Osteocyte (in vitro differentiated cells): ENCODE results near the gene EPS15. TPM values are rescaled to one million over a fixed set of nuclear protein-coding genes. Genes with fewer than 3 reads are reported as not detected.
A peak's percentile ranks its signal among the peaks of the same experiment; 100 is the strongest.

Experiments
- DNase-seq: peaks from one replicate; pipeline ENCODE4 v3.0.0; 2021; ENCODE audit warnings: mixed read lengths; ENCODE audit not compliant: unreplicated experiment; ENCODE audit errors: extremely low spot score
- H3K27ac Mint-ChIP-seq: one replicate; pipeline ENCODE4 v1.8.0; 2021; ENCODE audit warnings: mild to moderate bottlenecking, mixed read lengths; ENCODE audit not compliant: unreplicated experiment
- H3K27me3 Mint-ChIP-seq: one replicate; pipeline ENCODE4 v1.8.0; 2021; ENCODE audit warnings: mixed read lengths; ENCODE audit not compliant: unreplicated experiment
- H3K36me3 Mint-ChIP-seq: one replicate; pipeline ENCODE4 v1.8.0; 2021; ENCODE audit warnings: mixed read lengths; ENCODE audit not compliant: unreplicated experiment
- H3K4me1 Mint-ChIP-seq: one replicate; pipeline ENCODE4 v1.8.0; 2021; ENCODE audit warnings: mixed read lengths; ENCODE audit not compliant: unreplicated experiment
- H3K4me3 Mint-ChIP-seq: one replicate; pipeline ENCODE4 v1.8.0; 2021; ENCODE audit warnings: mild to moderate bottlenecking, moderate library complexity, mixed read lengths; ENCODE audit not compliant: unreplicated experiment
- H3K9me3 Mint-ChIP-seq: one replicate; pipeline ENCODE4 v1.8.0; 2021; ENCODE audit warnings: mixed read lengths; ENCODE audit not compliant: unreplicated experiment
- total RNA-seq: library from RNA; stranded (reverse); gene quantifications from 2 replicates; pipeline ENCODE4 v1.2.1, GENCODE V29; 2021
- TF ChIP-seq, protein P1 (sequence below): fragments of 200-600 bp; sonication (generic); IDR thresholded peaks from 2 replicates; pipeline ENCODE4 v1.5.0; 2021; ENCODE audit warnings: antibody characterized with exemption, mild to moderate bottlenecking, moderate library complexity

Gene EPS15
- total RNA-seq, 1 donor from 2014 or later, result 62.4 TPM

DNA sequence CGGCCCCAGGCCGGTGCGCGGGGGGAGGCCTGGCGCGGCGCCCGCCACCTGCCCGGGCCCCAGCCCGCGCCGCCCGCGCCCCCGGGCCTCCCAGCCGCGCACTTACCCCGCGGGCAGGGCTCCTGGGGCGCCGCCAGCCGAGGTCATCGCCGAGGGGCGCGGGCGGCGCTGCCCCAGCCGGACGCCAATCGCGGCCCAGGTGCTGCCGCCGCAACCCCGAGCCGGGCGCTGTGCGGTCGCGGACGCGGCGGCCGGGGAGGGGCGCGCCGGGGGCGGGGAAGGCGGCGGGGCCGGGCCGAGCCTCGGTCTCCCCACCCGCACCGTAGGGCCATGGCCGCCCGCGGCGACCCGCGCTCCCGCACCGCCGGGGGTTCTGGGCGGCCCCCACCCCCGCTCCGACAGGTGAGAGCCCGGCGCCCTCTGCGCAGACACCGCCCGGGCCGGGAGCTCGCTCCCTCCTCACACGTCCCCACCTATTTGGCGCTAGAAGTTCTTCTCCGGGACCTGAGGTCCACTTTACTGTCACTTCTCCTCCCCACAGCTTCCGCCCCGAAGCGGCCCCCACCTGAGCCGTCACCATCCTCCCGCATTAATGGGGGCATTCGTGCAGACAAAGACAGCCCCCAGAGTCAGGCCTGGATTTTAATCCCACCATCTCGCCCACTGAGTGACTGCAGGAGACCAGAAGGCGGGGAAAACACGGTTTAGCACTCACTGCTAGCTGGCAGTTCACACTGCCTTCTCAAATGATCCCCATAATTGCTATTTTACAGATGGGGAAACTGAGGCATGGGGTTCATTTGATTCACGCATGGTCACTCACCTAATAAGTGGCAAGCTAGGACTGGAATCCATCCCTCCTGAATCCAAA is 188.5 kb downstream of the EPS15 start, which contains the start of gene TTC39A:
Gene TTC39A (minus strand): TSS at position 232 of the 871 bp plus-strand sequence. CDS start 85 bp downstream, at position 147.
- Mint-ChIP-seq H3K4me3 (peak within 1 kb of the TSS; percentile 77), H3K36me3 (no peaks in the 10 kb centered on the region), H3K9me3 (no peaks in the 10 kb centered on the region), H3K4me1 (peaks cover 21% of the 10 kb centered on the region), H3K27me3 (no peaks in the 10 kb centered on the region), H3K27ac (peak within 1 kb of the TSS; percentile 78)
- TF ChIP-seq, protein P1, sequence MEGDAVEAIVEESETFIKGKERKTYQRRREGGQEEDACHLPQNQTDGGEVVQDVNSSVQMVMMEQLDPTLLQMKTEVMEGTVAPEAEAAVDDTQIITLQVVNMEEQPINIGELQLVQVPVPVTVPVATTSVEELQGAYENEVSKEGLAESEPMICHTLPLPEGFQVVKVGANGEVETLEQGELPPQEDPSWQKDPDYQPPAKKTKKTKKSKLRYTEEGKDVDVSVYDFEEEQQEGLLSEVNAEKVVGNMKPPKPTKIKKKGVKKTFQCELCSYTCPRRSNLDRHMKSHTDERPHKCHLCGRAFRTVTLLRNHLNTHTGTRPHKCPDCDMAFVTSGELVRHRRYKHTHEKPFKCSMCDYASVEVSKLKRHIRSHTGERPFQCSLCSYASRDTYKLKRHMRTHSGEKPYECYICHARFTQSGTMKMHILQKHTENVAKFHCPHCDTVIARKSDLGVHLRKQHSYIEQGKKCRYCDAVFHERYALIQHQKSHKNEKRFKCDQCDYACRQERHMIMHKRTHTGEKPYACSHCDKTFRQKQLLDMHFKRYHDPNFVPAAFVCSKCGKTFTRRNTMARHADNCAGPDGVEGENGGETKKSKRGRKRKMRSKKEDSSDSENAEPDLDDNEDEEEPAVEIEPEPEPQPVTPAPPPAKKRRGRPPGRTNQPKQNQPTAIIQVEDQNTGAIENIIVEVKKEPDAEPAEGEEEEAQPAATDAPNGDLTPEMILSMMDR, result no peak
- DNase-seq, result no peak

DNA sequence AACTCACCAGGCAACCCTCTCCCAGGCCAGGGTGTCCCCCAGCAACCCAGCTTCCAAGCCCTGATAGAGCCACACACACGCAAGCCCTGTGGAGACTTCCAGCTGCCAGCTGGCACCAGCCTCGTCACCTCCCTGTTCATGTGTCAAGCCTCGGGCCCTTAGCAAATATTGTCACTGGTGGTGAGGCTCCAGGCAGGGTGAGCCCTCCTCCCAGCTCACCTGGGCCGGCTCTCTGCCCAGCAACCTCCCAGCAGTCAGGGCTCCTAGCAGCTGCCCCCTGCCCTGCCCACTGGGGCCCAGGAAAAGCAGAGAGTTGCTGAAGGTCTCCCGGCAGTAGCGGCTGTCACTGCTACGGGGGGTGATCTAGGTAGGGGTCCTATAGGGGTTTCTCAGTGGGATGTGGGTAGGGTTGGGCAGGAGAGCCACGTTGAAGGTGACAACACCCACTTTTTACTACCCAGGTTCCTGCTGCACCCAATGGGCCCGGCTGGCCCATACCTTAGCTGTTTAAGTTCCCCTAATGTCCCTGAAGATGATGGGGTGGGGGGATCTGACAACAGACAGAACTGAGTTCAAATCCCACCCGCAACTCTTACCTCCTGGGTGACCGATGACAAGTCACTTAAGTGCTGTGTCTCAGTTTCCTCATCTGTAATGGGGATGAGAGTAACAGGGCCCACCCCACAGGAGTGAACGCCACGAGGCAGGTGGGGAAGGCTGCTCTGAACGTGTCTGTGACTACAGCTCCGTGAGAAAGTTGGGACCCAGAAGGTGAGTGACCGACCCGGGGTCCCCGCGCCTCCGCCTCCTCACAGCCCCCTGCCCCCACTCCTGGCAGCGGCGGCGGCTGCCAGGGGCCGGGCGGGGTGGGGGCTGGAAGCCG is 189.4 kb downstream of the EPS15 start:
- peaks cover 21% of the 10 kb centered on the region for H3K4me1 Mint-ChIP-seq
- DNase-seq, result no peak
- H3K27me3 Mint-ChIP-seq, result no peaks in the 10 kb centered on the region
- no peak overlapping the region for H3K27ac Mint-ChIP-seq
- TF ChIP-seq, protein P1, result no peak
- peak overlapping the region; percentile 55 for H3K4me3 Mint-ChIP-seq
- H3K9me3 Mint-ChIP-seq, result no peaks in the 10 kb centered on the region
- no peaks in the 10 kb centered on the region for H3K36me3 Mint-ChIP-seq

DNA sequence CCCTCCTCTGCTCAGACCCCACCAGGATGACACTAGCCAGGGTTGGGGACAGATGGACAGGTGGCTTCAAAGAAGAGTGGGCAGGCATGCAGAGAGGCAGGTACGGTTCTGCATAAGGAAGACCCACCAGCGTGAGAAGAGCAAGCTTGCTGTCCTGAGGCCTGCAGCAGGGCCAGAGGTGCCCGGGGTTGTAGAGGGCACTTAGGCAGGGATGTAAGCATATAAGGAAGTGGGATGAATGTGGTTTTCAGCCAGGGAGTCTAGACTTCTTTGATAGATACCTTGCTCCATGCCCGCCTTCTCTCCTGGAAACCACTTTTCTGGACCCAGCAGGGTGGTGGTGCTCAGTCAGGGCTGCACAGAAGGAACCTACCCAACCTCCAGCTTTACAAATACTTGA is 190.1 kb downstream of the EPS15 start:
- TF ChIP-seq, protein P1, result no peak
- no peak overlapping the region for H3K4me3 Mint-ChIP-seq
- no peaks in the 10 kb centered on the region for H3K9me3 Mint-ChIP-seq
- H3K27ac Mint-ChIP-seq, result no peak overlapping the region
- H3K27me3 Mint-ChIP-seq, result no peaks in the 10 kb centered on the region
- no peak for DNase-seq
- H3K36me3 Mint-ChIP-seq, result no peaks in the 10 kb centered on the region
- peaks cover 28% of the 10 kb centered on the region for H3K4me1 Mint-ChIP-seq

DNA sequence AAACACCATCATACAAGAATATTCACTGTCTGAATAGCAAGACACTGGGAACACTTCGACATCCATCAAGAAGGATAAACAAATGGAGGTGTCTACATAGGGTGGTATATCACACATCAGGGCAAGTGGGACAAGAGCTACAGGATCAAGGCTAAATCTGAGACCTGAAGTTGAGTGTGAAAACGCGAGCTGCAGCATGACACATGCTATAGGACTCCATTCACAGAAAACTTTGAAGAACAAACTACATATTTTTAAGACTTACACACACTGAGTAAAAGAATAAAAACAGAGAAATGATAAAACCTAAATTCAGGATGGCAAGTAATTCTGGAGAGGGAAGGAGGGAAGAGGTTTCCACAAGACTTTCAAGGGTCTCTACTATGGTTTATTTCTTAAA is 190.8 kb downstream of the EPS15 start:
- Mint-ChIP-seq H3K9me3 (no peaks in the 10 kb centered on the region), H3K27ac (peak overlapping the region; percentile 58)

More for the DNA sequence above, 190.8 kb downstream of the EPS15 start:
- H3K36me3 Mint-ChIP-seq, result no peaks in the 10 kb centered on the region
- no peak for DNase-seq
- H3K4me1 Mint-ChIP-seq, result peaks cover 32% of the 10 kb centered on the region
- TF ChIP-seq, protein P1, result no peak
- no peak overlapping the region for H3K4me3 Mint-ChIP-seq
- no peaks in the 10 kb centered on the region for H3K27me3 Mint-ChIP-seq
